ENCODE results near the gene ATRNL1. TPM values are rescaled to one million over a fixed set of nuclear protein-coding genes. Genes with fewer than 3 reads are reported as not detected.
"Not testable (repeated sequence)": the region's sequence is repeated elsewhere in the genome, so short reads cannot be mapped to it uniquely, and the experiment has no call there.

Gene ATRNL1
- polyA plus RNA-seq, 1 experiment = 0.20 TPM

- ChIA-PET CTCF (no interaction called here), POLR2A (no interaction called here)
- Histone ChIP-seq H3K4me3 (ENCODE audit: low read depth, low read length) (no peak overlapping the region), H3K27me3 (ENCODE audit: control insufficient read depth, insufficient read depth, low read length) (no peaks in the 10 kb centered on the region), H3K9me3 (ENCODE audit: control insufficient read depth, insufficient read depth, low read length) (no peaks in the 10 kb centered on the region), H3K27ac (ENCODE audit: low read depth, low read length) (no peak overlapping the region)
- TF ChIP-seq, protein P1, sequence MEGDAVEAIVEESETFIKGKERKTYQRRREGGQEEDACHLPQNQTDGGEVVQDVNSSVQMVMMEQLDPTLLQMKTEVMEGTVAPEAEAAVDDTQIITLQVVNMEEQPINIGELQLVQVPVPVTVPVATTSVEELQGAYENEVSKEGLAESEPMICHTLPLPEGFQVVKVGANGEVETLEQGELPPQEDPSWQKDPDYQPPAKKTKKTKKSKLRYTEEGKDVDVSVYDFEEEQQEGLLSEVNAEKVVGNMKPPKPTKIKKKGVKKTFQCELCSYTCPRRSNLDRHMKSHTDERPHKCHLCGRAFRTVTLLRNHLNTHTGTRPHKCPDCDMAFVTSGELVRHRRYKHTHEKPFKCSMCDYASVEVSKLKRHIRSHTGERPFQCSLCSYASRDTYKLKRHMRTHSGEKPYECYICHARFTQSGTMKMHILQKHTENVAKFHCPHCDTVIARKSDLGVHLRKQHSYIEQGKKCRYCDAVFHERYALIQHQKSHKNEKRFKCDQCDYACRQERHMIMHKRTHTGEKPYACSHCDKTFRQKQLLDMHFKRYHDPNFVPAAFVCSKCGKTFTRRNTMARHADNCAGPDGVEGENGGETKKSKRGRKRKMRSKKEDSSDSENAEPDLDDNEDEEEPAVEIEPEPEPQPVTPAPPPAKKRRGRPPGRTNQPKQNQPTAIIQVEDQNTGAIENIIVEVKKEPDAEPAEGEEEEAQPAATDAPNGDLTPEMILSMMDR (IDR thresholded peaks at IDR 0.05; ENCODE audit: low read depth, low read length) = no peak
- DNase-seq (ENCODE audit: low read depth, low spot score) = no peak
Measured at GRCh38 chr10:115272482-115272881, 179.3 kb downstream of the ATRNL1 start.

DNA sequence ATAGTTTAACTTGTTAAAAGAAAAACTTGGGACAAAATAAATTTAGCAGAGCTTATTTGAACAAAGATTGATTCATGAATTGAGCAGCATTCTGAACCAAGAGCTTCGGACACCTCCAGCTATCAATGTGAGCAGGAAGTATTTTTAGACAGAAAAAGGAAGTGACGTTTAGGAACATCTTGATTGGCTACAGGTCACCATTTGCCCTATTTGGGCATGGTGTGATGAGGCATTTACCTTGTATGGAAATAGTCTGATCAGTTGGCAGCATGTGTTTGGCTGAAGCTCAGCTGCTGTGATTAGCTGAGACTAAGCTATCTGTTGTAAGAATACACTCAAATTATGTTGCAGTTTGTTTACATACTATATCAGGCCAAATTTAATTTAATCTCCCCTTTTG, 185.1 kb downstream of the ATRNL1 start:
- CTCF ChIA-PET = no interaction called here

GRCh38 chr10:115295213-115295805, 202.1 kb downstream of the ATRNL1 start:
- CTCF ChIA-PET = no interaction called here
- Histone ChIP-seq H3K9me3 (ENCODE audit: control insufficient read depth, insufficient read depth, low read length) (no peaks in the 10 kb centered on the region), H3K4me3 (ENCODE audit: low read depth, low read length) (no peak overlapping the region), H3K27me3 (ENCODE audit: control insufficient read depth, insufficient read depth, low read length) (no peaks in the 10 kb centered on the region), H3K27ac (ENCODE audit: low read depth, low read length) (no peak overlapping the region)
- POLR2A ChIA-PET = no interaction called here
- TF ChIP-seq, protein P1 (IDR thresholded peaks at IDR 0.05; ENCODE audit: low read depth, low read length) = no peak
- DNase-seq (ENCODE audit: low read depth, low spot score) = no peak

More for the DNA sequence above, 185.1 kb downstream of the ATRNL1 start:
- Histone ChIP-seq H3K27ac (ENCODE audit: low read depth, low read length) (no peak overlapping the region), H3K27me3 (ENCODE audit: control insufficient read depth, insufficient read depth, low read length) (no peaks in the 10 kb centered on the region), H3K9me3 (ENCODE audit: control insufficient read depth, insufficient read depth, low read length) (no peaks in the 10 kb centered on the region), H3K4me3 (ENCODE audit: low read depth, low read length) (no peak overlapping the region)
- DNase-seq (ENCODE audit: low read depth, low spot score) = no peak
- POLR2A ChIA-PET = no interaction called here
- TF ChIP-seq, protein P1 (IDR thresholded peaks at IDR 0.05; ENCODE audit: low read depth, low read length) = no peak

DNA sequence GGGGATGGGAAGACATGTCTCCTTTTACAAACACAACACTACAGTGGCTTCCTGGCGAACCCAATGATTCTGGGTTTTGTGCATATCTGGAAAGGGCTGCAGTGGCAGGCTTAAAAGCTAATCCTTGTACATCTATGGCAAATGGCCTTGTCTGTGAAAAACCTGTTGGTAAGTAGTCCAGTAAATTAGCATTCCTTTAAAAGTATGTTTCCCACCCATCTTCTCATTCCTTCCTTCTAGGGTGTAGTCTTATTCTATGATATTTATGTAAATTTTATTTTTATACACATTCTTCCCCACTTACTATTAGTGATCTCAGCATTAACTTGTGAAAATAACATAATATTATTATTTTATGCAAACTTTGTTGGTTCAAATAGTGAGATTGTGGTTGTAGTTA, 206.9 kb downstream of the ATRNL1 start:
- ChIA-PET CTCF (no interaction called here), POLR2A (no interaction called here)
- TF ChIP-seq, protein P1 (IDR thresholded peaks at IDR 0.05; ENCODE audit: low read depth, low read length) = no peak
- Histone ChIP-seq H3K27ac (ENCODE audit: low read depth, low read length) (no peak overlapping the region), H3K27me3 (ENCODE audit: control insufficient read depth, insufficient read depth, low read length) (no peaks in the 10 kb centered on the region), H3K9me3 (ENCODE audit: control insufficient read depth, insufficient read depth, low read length) (no peaks in the 10 kb centered on the region), H3K4me3 (ENCODE audit: low read depth, low read length) (no peak overlapping the region)
- DNase-seq (ENCODE audit: low read depth, low spot score) = no peak

- H3K4me3 ChIP-seq (ENCODE audit: low read depth, low read length); H3K27me3 ChIP-seq (ENCODE audit: control insufficient read depth, insufficient read depth, low read length); DNase-seq (ENCODE audit: low read depth, low spot score); H3K27ac ChIP-seq (ENCODE audit: low read depth, low read length); CTCF ChIA-PET; H3K9me3 ChIP-seq (ENCODE audit: control insufficient read depth, insufficient read depth, low read length); POLR2A ChIA-PET: not testable (repeated sequence)
Measured at GRCh38 chr10:115319669-115320068, 226.5 kb downstream of the ATRNL1 start.

DNA sequence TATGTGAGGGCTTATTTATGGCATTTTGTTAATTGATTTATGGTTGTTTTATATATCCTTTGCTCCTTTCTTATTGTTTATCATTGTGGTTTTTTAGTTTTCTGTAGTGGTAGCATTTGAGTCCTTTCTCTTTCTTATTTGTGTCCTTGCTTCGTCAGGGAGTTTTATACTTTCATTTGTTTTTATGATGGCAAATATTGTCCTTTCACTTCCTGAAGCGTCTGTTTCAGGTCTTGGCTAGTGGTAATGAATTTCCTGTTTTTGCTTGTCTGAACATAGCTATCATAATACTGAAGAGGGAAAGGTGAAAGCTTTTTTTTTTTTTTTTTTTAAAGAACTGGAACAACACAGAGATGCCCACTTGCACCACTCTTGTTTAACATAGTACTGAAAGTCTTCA, 228.2 kb downstream of the ATRNL1 start:
- Histone ChIP-seq H3K27ac (ENCODE audit: low read depth, low read length) (no peak overlapping the region), H3K4me3 (ENCODE audit: low read depth, low read length) (no peak overlapping the region), H3K9me3 (ENCODE audit: control insufficient read depth, insufficient read depth, low read length) (no peaks in the 10 kb centered on the region), H3K27me3 (ENCODE audit: control insufficient read depth, insufficient read depth, low read length) (no peaks in the 10 kb centered on the region)
- TF ChIP-seq, protein P1 (IDR thresholded peaks at IDR 0.05; ENCODE audit: low read depth, low read length) = no peak
- ChIA-PET CTCF (no interaction called here), POLR2A (no interaction called here)
- no peak for DNase-seq (ENCODE audit: low read depth, low spot score)

All from AG04450 (cell line).